Fibroblast of lung (primary cell): ENCODE data around the gene ZDHHC8.

Experiments used
- EZH2 ChIP-seq: IDR thresholded peaks from 2 replicates; pipeline ENCODE4 v1.5.1; 2012; ENCODE audit warnings: low read length, control low read depth, mild to moderate bottlenecking; ENCODE audit errors: missing control alignments
- TF ChIP-seq, protein P1 (sequence below), 2 donors: IDR thresholded peaks in 1 of 2; conservative IDR thresholded peaks in 1 of 2; 1 replicate in 1 of 2; 2 replicates in 1 of 2; pipeline ENCODE4 v1.5.1; 2011 to 2012; ENCODE audit warnings: low read length in 2 of 2, control low read depth in 1 of 2, inconsistent platforms in 1 of 2, low read depth in 1 of 2, mild to moderate bottlenecking in 1 of 2

DNA sequence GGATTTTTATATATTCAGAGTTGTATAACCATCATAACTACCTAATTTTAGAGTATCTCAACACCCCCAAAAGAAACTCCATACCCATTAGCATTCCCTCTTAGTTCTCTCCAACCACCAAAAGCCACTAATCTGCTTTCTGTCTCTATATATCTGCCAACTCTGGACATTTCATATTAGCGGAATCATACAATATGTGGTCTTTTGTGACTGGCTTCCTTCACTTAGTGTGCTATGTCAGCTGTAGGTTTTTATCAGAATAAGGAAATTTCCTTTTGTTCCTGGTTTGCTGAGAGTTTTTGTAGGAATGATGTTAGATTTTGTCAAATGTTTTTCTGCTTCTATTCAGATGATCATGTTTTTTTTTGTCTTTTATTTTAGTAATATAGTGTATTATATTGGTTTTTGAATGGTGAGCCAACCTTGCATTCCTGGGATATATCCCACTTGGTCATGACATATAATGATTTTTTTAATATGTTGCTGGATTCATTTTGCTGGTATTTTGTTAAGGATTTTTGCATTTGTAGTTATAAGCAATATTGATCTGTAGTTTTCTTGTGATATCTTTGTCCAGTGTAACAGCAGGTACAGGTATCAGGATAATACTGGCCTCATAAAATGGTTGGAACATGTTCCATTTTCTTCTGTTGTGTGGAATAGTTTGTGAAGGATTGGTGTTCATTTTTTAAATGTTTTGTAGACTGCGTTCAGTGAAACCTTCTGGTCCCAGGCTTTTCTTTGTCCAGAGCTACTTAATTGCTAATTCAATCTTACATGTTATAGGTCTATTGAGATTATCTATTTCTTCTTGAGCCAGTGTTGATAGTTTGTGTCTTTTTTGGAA lies 34.8 kb upstream of the ZDHHC8 start:
- TF ChIP-seq, protein P1, sequence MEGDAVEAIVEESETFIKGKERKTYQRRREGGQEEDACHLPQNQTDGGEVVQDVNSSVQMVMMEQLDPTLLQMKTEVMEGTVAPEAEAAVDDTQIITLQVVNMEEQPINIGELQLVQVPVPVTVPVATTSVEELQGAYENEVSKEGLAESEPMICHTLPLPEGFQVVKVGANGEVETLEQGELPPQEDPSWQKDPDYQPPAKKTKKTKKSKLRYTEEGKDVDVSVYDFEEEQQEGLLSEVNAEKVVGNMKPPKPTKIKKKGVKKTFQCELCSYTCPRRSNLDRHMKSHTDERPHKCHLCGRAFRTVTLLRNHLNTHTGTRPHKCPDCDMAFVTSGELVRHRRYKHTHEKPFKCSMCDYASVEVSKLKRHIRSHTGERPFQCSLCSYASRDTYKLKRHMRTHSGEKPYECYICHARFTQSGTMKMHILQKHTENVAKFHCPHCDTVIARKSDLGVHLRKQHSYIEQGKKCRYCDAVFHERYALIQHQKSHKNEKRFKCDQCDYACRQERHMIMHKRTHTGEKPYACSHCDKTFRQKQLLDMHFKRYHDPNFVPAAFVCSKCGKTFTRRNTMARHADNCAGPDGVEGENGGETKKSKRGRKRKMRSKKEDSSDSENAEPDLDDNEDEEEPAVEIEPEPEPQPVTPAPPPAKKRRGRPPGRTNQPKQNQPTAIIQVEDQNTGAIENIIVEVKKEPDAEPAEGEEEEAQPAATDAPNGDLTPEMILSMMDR (conservative IDR thresholded peaks at IDR 0.05 in 1 of 2, IDR thresholded peaks at IDR 0.05 in 1 of 2; ENCODE audit: low read depth in 1 of 2, low read length in 2 of 2), result no peak
- TF ChIP-seq EZH2, result no peak
